ENCODE results near the gene PFKFB4. TPM values are rescaled to one million over a fixed set of nuclear protein-coding genes. Genes with fewer than 3 reads are reported as not detected.

PFKFB4 gene
- total RNA-seq, 1 donor from 2014 or later = 19.3 TPM

- TF ChIP-seq CTCF (conservative IDR thresholded peaks at IDR 0.05; ENCODE audit: low read depth, low read length) = no peak
- no peak overlapping the region for H3K4me3 ChIP-seq (ENCODE audit: low read depth, low read length)
- no peak for DNase-seq (ENCODE audit: low read depth)
Measured at GRCh38 chr3:48571938-48572337, 15.3 kb upstream of the PFKFB4 start.

GRCh38 chr3:48569808-48570450, 13.3 kb upstream of the PFKFB4 start:
- DNase-seq (ENCODE audit: low read depth) = no peak
- no peak for TF ChIP-seq CTCF (conservative IDR thresholded peaks at IDR 0.05; ENCODE audit: low read depth, low read length)
- no peak overlapping the region for H3K4me3 ChIP-seq (ENCODE audit: low read depth, low read length)

- TF ChIP-seq CTCF (conservative IDR thresholded peaks at IDR 0.05; ENCODE audit: low read depth, low read length) = no peak
- DNase-seq (ENCODE audit: low read depth) = no peak
- H3K4me3 ChIP-seq (ENCODE audit: low read depth, low read length) = no peak overlapping the region
Measured at GRCh38 chr3:48569400-48569799, 12.8 kb upstream of the PFKFB4 start.

GRCh38 chr3:48568476-48568875, 11.9 kb upstream of the PFKFB4 start:
- no peak overlapping the region for H3K4me3 ChIP-seq (ENCODE audit: low read depth, low read length)
- TF ChIP-seq CTCF (conservative IDR thresholded peaks at IDR 0.05; ENCODE audit: low read depth, low read length) = no peak
- no peak for DNase-seq (ENCODE audit: low read depth)

- no peak for DNase-seq (ENCODE audit: low read depth)
- no peak overlapping the region for H3K4me3 ChIP-seq (ENCODE audit: low read depth, low read length)
- no peak for TF ChIP-seq CTCF (conservative IDR thresholded peaks at IDR 0.05; ENCODE audit: low read depth, low read length)
Measured at GRCh38 chr3:48567500-48567899, 10.9 kb upstream of the PFKFB4 start.

- H3K4me3 ChIP-seq (ENCODE audit: low read depth, low read length) = no peak overlapping the region
- no peak for TF ChIP-seq CTCF (conservative IDR thresholded peaks at IDR 0.05; ENCODE audit: low read depth, low read length)
- no peak for DNase-seq (ENCODE audit: low read depth)
Measured at GRCh38 chr3:48567090-48567489, 10.5 kb upstream of the PFKFB4 start.

- DNase-seq (ENCODE audit: low read depth) = no peak
- H3K4me3 ChIP-seq (ENCODE audit: low read depth, low read length) = no peak overlapping the region
- TF ChIP-seq CTCF (conservative IDR thresholded peaks at IDR 0.05; ENCODE audit: low read depth, low read length) = no peak
Measured at GRCh38 chr3:48566401-48566760, 9.8 kb upstream of the PFKFB4 start.
